GM23338 (cell line): ENCODE measurements around the gene S100A3. TPM values are rescaled to one million over a fixed set of nuclear protein-coding genes. Genes with fewer than 3 reads are reported as not detected.
"Not testable (repeated sequence)": the region's sequence is repeated elsewhere in the genome, so short reads cannot be mapped to it uniquely, and the experiment has no call there.

Source experiments
- ATAC-seq: fragments of 200-7000 bp; cut with Tn5 transposase; 3 replicates; pipeline ENCODE4 v1.9.1; 2020
- DNase-seq: peaks from one replicate; pipeline ENCODE4 v3.0.0-alpha.2; 2015; ENCODE audit warnings: low spot score
- H2AFZ ChIP-seq: fragments of 200-600 bp; sonication (generic); 2 replicates; pipeline ENCODE4 v1.8.0; 2016; ENCODE audit warnings: antibody characterized with exemption, mild to moderate bottlenecking, moderate library complexity
- H3F3A ChIP-seq: fragments of 200-600 bp; sonication (generic); replicated peaks from 2 replicates; pipeline ENCODE4 v1.8.0; 2017; ENCODE audit warnings: antibody characterized with exemption, mixed run types, low read depth
- H3K27ac ChIP-seq: fragments of 200-600 bp; sonication (generic); 2 replicates; pipeline ENCODE4 v1.6.1; 2016; ENCODE audit warnings: low read depth
- H3K27me3 ChIP-seq: fragments of 200-600 bp; sonication (generic); 2 replicates; pipeline ENCODE4 v1.8.0; 2016; ENCODE audit warnings: mild to moderate bottlenecking, mixed run types, moderate library complexity; ENCODE audit not compliant: insufficient read depth
- H3K36me3 ChIP-seq: fragments of 200-600 bp; sonication (generic); 2 replicates; pipeline ENCODE4 v1.8.0; 2016; ENCODE audit warnings: mild to moderate bottlenecking; ENCODE audit not compliant: insufficient read depth
- H3K4me1 ChIP-seq: fragments of 200-600 bp; sonication (generic); 2 replicates; pipeline ENCODE4 v1.8.0; 2016; ENCODE audit warnings: mild to moderate bottlenecking, moderate library complexity; ENCODE audit not compliant: insufficient read depth
- H3K4me2 ChIP-seq: fragments of 200-600 bp; sonication (generic); 2 replicates; pipeline ENCODE4 v1.7.1; 2017; ENCODE audit warnings: mixed run types
- H3K4me3 ChIP-seq: fragments of 200-600 bp; sonication (generic); 2 replicates; pipeline ENCODE4 v1.6.1; 2016; ENCODE audit warnings: mixed run types
- H3K79me2 ChIP-seq: fragments of 200-600 bp; sonication (generic); replicated peaks from 2 replicates; pipeline ENCODE4 v1.8.0; 2017; ENCODE audit warnings: mild to moderate bottlenecking; ENCODE audit not compliant: insufficient read depth
- H3K9me2 ChIP-seq: fragments of 200-600 bp; sonication (generic); 2 replicates; pipeline ENCODE4 v1.8.0; 2017; ENCODE audit not compliant: insufficient read depth
- H4K20me1 ChIP-seq: fragments of 200-600 bp; sonication (generic); replicated peaks from 2 replicates; pipeline ENCODE4 v1.8.0; 2017; ENCODE audit warnings: mild to moderate bottlenecking; ENCODE audit not compliant: insufficient read depth
- H3K27ac Mint-ChIP-seq: 2 replicates; pipeline ENCODE4 v1.8.0; 2020; ENCODE audit warnings: inconsistent platforms, mild to moderate bottlenecking, moderate library complexity, mixed read lengths
- H3K27me3 Mint-ChIP-seq: 3 replicates; pipeline ENCODE4 v1.8.0; 2022; ENCODE audit warnings: low read depth, mild to moderate bottlenecking, moderate library complexity, mixed read lengths, inconsistent platforms; ENCODE audit not compliant: insufficient read depth, poor library complexity
- H3K36me3 Mint-ChIP-seq: 3 replicates; pipeline ENCODE4 v1.8.0; 2021; ENCODE audit warnings: low read depth, mild to moderate bottlenecking, inconsistent platforms, moderate library complexity, mixed read lengths
- H3K4me1 Mint-ChIP-seq: 3 replicates; pipeline ENCODE4 v1.8.0; 2020; ENCODE audit warnings: mild to moderate bottlenecking, inconsistent platforms, mixed read lengths
- H3K4me3 Mint-ChIP-seq: 3 replicates; pipeline ENCODE4 v1.8.0; 2021; ENCODE audit warnings: moderate library complexity, mild to moderate bottlenecking, inconsistent platforms, mixed read lengths
- H3K9me3 Mint-ChIP-seq: 3 replicates; pipeline ENCODE4 v1.8.0; 2020; ENCODE audit warnings: moderate library complexity, mild to moderate bottlenecking, inconsistent platforms, mixed read lengths
- CREB1 ChIP-seq: fragments of 250-450 bp; sonication (Bioruptor Pico); IDR thresholded peaks from 2 replicates; pipeline ENCODE4 v1.5.0; 2020; ENCODE audit warnings: low read depth, mild to moderate bottlenecking, moderate library complexity
- CTCF ChIP-seq, 2 experiments: fragments of 200-600 bp in 1 of 2; sonication (generic) in 1 of 2; conservative IDR thresholded peaks; 2 replicates each; pipeline versions ENCODE4 v1.5.1 to v1.6.1; 2016 to 2017; ENCODE audit warnings: antibody characterized with exemption in 2 of 2, low read depth in 2 of 2, mild to moderate bottlenecking in 2 of 2, moderate library complexity in 1 of 2
- EZH2phosphoT487 ChIP-seq: fragments of 200-600 bp; sonication (generic); IDR thresholded peaks from one replicate; pipeline ENCODE4 v1.8.1; 2018; ENCODE audit warnings: antibody characterized with exemption; ENCODE audit not compliant: unreplicated experiment
- JUNB ChIP-seq: IDR thresholded peaks from one replicate; pipeline ENCODE4 v1.6.1; 2016; ENCODE audit warnings: antibody characterized with exemption; ENCODE audit not compliant: unreplicated experiment
- NANOG ChIP-seq: IDR thresholded peaks from 2 replicates; pipeline ENCODE4 v1.6.1; 2016; ENCODE audit warnings: antibody characterized with exemption, borderline replicate concordance
- STAT1 ChIP-seq: IDR thresholded peaks from one replicate; pipeline ENCODE4 v1.6.1; 2016; ENCODE audit warnings: antibody characterized with exemption; ENCODE audit not compliant: unreplicated experiment
- ZNF114 ChIP-seq: fragments of 250-450 bp; sonication (Bioruptor Pico); IDR thresholded peaks from 2 replicates; pipeline ENCODE4 v1.5.0; 2020; ENCODE audit warnings: mild to moderate bottlenecking, moderate library complexity
- ZNF331 ChIP-seq: fragments of 250-450 bp; sonication (Bioruptor Pico); IDR thresholded peaks from 2 replicates; pipeline ENCODE4 v1.5.0; 2020; ENCODE audit warnings: low read depth, mild to moderate bottlenecking, moderate library complexity
- polyA plus RNA-seq: library from polyadenylated mRNA; unstranded; fragments of >200 nt; fragmentation: Nextera tagmentation; extraction: Ambion mirVana; gene quantifications from 2 replicates; pipeline ENCODE4 v1.2.1, GENCODE V29; 2016
- total RNA-seq: library from RNA; depleted of rRNA; stranded (reverse); fragments of >200 nt; shearing (Covaris generic); gene quantifications from 2 replicates; pipeline ENCODE4 v1.2.3, GENCODE V29; 2014
- TF ChIP-seq, protein P1 (sequence below): fragments of 250-450 bp; sonication (Bioruptor Pico); IDR thresholded peaks from 2 replicates; pipeline ENCODE4 v1.5.0; 2020; ENCODE audit warnings: mild to moderate bottlenecking, moderate library complexity

Gene S100A3
- total and polyA plus RNA-seq, 2 experiments from 2014 or later: not detected

DNA sequence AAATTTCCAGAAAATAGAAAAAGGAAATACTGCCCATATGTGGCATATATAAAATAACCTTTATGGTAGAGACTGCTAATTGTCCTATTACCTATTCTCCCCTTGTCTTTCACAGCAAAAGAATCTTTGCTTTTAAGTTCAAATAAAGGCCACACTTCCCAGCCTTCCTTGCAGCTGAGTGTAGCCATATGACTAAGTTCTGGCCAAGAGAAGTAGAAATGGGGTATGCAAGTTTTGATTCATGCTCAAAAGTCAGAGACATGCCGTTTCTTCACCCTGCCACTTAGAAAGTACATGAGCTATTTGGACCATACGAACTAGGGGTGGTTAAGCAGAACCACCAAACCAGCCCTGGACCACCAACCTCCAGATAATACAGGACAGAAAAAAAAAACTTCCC is 34.9 kb upstream of the S100A3 start (continued):
- TF ChIP-seq ZNF114 (CRISPR knock-in tag) (no peak), ZNF331 (CRISPR knock-in tag) (no peak), JUNB (no peak), CTCF (conservative IDR thresholded peaks at IDR 0.05; ENCODE audit: low read depth in 2 of 2) (no peak), EZH2phosphoT487 (no peak), STAT1 (no peak), CREB1 (no peak), NANOG (no peak)

DNA sequence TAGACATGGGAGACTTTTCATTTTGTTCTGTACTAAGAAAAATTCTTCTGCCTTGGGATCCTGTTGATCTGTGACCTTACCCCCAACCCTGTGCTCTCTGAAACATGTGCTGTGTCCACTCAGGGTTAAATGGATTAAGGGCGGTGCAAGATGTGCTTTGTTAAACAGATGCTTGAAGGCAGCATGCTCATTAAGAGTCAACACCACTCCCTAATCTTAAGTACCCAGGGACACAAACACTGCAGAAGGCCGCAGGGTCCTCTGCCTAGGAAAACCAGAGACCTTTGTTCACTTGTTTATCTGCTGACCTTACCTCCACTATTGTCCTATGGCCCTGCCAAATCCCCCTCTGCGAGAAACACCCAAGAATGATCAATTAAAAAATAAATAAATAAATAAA is 34.5 kb upstream of the S100A3 start:
- H3K27ac Mint-ChIP-seq, H3K4me3 Mint-ChIP-seq, DNase-seq: not testable (repeated sequence)

GRCh38 chr1:153582836-153583235 is 33.8 kb upstream of the S100A3 start:
- H3K4me3 Mint-ChIP-seq, H3K27ac Mint-ChIP-seq, H3K4me2 ChIP-seq: not testable (repeated sequence)

More for the DNA sequence above, 34.5 kb upstream of the S100A3 start:
- not testable (repeated sequence) for H3F3A ChIP-seq, H3K4me1 ChIP-seq, H3K9me3 Mint-ChIP-seq, H2AFZ ChIP-seq, ATAC-seq, H4K20me1 ChIP-seq, H3K27me3 Mint-ChIP-seq, H3K4me3 ChIP-seq, H3K36me3 Mint-ChIP-seq, H3K79me2 ChIP-seq, H3K27ac ChIP-seq, H3K36me3 ChIP-seq, H3K27me3 ChIP-seq, H3K4me2 ChIP-seq, H3K9me2 ChIP-seq
- peaks cover 14% of the 10 kb centered on the region; the same call in 2 of the 3 replicates for H3K4me1 Mint-ChIP-seq

GRCh38 chr1:153578936-153579335 is 29.9 kb upstream of the S100A3 start:
- peaks cover 4% of the 10 kb centered on the region for H3K27me3 Mint-ChIP-seq
- Histone ChIP-seq H3K4me3 (no peak overlapping the region), H2AFZ (0 out of 2 replicates have a peak overlapping the region, but pooled peaks have one; percentile 2), H3K79me2 (no peaks in the 10 kb centered on the region), H3K27me3 (no peaks in the 10 kb centered on the region), H3K4me2 (no peak overlapping the region), H4K20me1 (no peaks in the 10 kb centered on the region), H3K36me3 (no peaks in the 10 kb centered on the region), H3K27ac (no peak overlapping the region), H3K9me2 (no peaks in the 10 kb centered on the region), H3K4me1 (peaks cover 6% of the 10 kb centered on the region; the same call in 1 of the 2 replicates), H3F3A (no peaks in the 10 kb centered on the region)
- H3K36me3 Mint-ChIP-seq: no peaks in the 10 kb centered on the region; the same call in 1 of the 3 replicates
- H3K9me3 Mint-ChIP-seq: peaks cover 18% of the 10 kb centered on the region; the same call in 2 of the 3 replicates
- TF ChIP-seq, protein P1, sequence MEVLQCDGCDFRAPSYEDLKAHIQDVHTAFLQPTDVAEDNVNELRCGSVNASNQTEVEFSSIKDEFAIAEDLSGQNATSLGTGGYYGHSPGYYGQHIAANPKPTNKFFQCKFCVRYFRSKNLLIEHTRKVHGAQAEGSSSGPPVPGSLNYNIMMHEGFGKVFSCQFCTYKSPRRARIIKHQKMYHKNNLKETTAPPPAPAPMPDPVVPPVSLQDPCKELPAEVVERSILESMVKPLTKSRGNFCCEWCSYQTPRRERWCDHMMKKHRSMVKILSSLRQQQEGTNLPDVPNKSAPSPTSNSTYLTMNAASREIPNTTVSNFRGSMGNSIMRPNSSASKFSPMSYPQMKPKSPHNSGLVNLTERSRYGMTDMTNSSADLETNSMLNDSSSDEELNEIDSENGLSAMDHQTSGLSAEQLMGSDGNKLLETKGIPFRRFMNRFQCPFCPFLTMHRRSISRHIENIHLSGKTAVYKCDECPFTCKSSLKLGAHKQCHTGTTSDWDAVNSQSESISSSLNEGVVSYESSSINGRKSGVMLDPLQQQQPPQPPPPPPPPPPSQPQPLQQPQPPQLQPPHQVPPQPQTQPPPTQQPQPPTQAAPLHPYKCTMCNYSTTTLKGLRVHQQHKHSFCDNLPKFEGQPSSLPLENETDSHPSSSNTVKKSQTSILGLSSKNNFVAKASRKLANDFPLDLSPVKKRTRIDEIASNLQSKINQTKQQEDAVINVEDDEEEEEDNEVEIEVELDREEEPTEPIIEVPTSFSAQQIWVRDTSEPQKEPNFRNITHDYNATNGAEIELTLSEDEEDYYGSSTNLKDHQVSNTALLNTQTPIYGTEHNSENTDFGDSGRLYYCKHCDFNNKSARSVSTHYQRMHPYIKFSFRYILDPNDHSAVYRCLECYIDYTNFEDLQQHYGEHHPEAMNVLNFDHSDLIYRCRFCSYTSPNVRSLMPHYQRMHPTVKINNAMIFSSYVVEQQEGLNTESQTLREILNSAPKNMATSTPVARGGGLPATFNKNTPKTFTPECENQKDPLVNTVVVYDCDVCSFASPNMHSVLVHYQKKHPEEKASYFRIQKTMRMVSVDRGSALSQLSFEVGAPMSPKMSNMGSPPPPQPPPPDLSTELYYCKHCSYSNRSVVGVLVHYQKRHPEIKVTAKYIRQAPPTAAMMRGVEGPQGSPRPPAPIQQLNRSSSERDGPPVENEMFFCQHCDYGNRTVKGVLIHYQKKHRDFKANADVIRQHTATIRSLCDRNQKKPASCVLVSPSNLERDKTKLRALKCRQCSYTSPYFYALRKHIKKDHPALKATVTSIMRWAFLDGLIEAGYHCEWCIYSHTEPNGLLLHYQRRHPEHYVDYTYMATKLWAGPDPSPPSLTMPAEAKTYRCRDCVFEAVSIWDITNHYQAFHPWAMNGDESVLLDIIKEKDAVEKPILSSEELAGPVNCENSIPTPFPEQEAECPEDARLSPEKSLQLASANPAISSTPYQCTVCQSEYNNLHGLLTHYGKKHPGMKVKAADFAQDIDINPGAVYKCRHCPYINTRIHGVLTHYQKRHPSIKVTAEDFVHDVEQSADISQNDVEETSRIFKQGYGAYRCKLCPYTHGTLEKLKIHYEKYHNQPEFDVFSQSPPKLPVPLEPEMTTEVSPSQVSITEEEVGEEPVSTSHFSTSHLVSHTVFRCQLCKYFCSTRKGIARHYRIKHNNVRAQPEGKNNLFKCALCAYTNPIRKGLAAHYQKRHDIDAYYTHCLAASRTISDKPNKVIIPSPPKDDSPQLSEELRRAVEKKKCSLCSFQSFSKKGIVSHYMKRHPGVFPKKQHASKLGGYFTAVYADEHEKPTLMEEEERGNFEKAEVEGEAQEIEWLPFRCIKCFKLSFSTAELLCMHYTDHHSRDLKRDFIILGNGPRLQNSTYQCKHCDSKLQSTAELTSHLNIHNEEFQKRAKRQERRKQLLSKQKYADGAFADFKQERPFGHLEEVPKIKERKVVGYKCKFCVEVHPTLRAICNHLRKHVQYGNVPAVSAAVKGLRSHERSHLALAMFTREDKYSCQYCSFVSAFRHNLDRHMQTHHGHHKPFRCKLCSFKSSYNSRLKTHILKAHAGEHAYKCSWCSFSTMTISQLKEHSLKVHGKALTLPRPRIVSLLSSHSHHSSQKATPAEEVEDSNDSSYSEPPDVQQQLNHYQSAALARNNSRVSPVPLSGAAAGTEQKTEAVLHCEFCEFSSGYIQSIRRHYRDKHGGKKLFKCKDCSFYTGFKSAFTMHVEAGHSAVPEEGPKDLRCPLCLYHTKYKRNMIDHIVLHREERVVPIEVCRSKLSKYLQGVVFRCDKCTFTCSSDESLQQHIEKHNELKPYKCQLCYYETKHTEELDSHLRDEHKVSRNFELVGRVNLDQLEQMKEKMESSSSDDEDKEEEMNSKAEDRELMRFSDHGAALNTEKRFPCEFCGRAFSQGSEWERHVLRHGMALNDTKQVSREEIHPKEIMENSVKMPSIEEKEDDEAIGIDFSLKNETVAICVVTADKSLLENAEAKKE (CRISPR knock-in tag): no peak
- TF ChIP-seq JUNB: no peak
- H3K27ac Mint-ChIP-seq: no peak overlapping the region
- DNase-seq (no peak), ATAC-seq (no peak)
- no peak overlapping the region for H3K4me3 Mint-ChIP-seq
- H3K4me1 Mint-ChIP-seq: peaks cover 13% of the 10 kb centered on the region

More at GRCh38 chr1:153582836-153583235, 33.8 kb upstream of the S100A3 start:
- H3K4me3 ChIP-seq, H3K9me3 Mint-ChIP-seq, H3K36me3 ChIP-seq, DNase-seq, H3K27ac ChIP-seq, H3K27me3 ChIP-seq, H4K20me1 ChIP-seq, H3K36me3 Mint-ChIP-seq, ATAC-seq, H3F3A ChIP-seq, H3K4me1 ChIP-seq, H2AFZ ChIP-seq, H3K79me2 ChIP-seq, H3K27me3 Mint-ChIP-seq, H3K9me2 ChIP-seq: not testable (repeated sequence)
- H3K4me1 Mint-ChIP-seq: peaks cover 20% of the 10 kb centered on the region
